GM23338 (cell line): ENCODE results near the gene DNAJB12. TPM values are rescaled to one million over a fixed set of nuclear protein-coding genes. Genes with fewer than 3 reads are reported as not detected.

Experiments
- ATAC-seq: fragments of 200-7000 bp; cut with Tn5 transposase; 3 replicates; pipeline ENCODE4 v1.9.1; 2020
- DNase-seq: peaks from one replicate; pipeline ENCODE4 v3.0.0-alpha.2; 2015; ENCODE audit warnings: low spot score
- H2AFZ ChIP-seq: fragments of 200-600 bp; sonication (generic); 2 replicates; pipeline ENCODE4 v1.8.0; 2016; ENCODE audit warnings: antibody characterized with exemption, mild to moderate bottlenecking, moderate library complexity
- H3F3A ChIP-seq: fragments of 200-600 bp; sonication (generic); replicated peaks from 2 replicates; pipeline ENCODE4 v1.8.0; 2017; ENCODE audit warnings: antibody characterized with exemption, mixed run types, low read depth
- H3K27ac ChIP-seq: fragments of 200-600 bp; sonication (generic); 2 replicates; pipeline ENCODE4 v1.6.1; 2016; ENCODE audit warnings: low read depth
- H3K27me3 ChIP-seq: fragments of 200-600 bp; sonication (generic); 2 replicates; pipeline ENCODE4 v1.8.0; 2016; ENCODE audit warnings: mild to moderate bottlenecking, mixed run types, moderate library complexity; ENCODE audit not compliant: insufficient read depth
- H3K36me3 ChIP-seq: fragments of 200-600 bp; sonication (generic); 2 replicates; pipeline ENCODE4 v1.8.0; 2016; ENCODE audit warnings: mild to moderate bottlenecking; ENCODE audit not compliant: insufficient read depth
- H3K4me1 ChIP-seq: fragments of 200-600 bp; sonication (generic); 2 replicates; pipeline ENCODE4 v1.8.0; 2016; ENCODE audit warnings: mild to moderate bottlenecking, moderate library complexity; ENCODE audit not compliant: insufficient read depth
- H3K4me2 ChIP-seq: fragments of 200-600 bp; sonication (generic); 2 replicates; pipeline ENCODE4 v1.7.1; 2017; ENCODE audit warnings: mixed run types
- H3K4me3 ChIP-seq: fragments of 200-600 bp; sonication (generic); 2 replicates; pipeline ENCODE4 v1.6.1; 2016; ENCODE audit warnings: mixed run types
- H3K79me2 ChIP-seq: fragments of 200-600 bp; sonication (generic); replicated peaks from 2 replicates; pipeline ENCODE4 v1.8.0; 2017; ENCODE audit warnings: mild to moderate bottlenecking; ENCODE audit not compliant: insufficient read depth
- H3K9me2 ChIP-seq: fragments of 200-600 bp; sonication (generic); 2 replicates; pipeline ENCODE4 v1.8.0; 2017; ENCODE audit not compliant: insufficient read depth
- H4K20me1 ChIP-seq: fragments of 200-600 bp; sonication (generic); replicated peaks from 2 replicates; pipeline ENCODE4 v1.8.0; 2017; ENCODE audit warnings: mild to moderate bottlenecking; ENCODE audit not compliant: insufficient read depth
- H3K27ac Mint-ChIP-seq: 2 replicates; pipeline ENCODE4 v1.8.0; 2020; ENCODE audit warnings: inconsistent platforms, mild to moderate bottlenecking, moderate library complexity, mixed read lengths
- H3K27me3 Mint-ChIP-seq: 3 replicates; pipeline ENCODE4 v1.8.0; 2022; ENCODE audit warnings: low read depth, mild to moderate bottlenecking, moderate library complexity, mixed read lengths, inconsistent platforms; ENCODE audit not compliant: insufficient read depth, poor library complexity
- H3K36me3 Mint-ChIP-seq: 3 replicates; pipeline ENCODE4 v1.8.0; 2021; ENCODE audit warnings: low read depth, mild to moderate bottlenecking, inconsistent platforms, moderate library complexity, mixed read lengths
- H3K4me1 Mint-ChIP-seq: 3 replicates; pipeline ENCODE4 v1.8.0; 2020; ENCODE audit warnings: mild to moderate bottlenecking, inconsistent platforms, mixed read lengths
- H3K4me3 Mint-ChIP-seq: 3 replicates; pipeline ENCODE4 v1.8.0; 2021; ENCODE audit warnings: moderate library complexity, mild to moderate bottlenecking, inconsistent platforms, mixed read lengths
- H3K9me3 Mint-ChIP-seq: 3 replicates; pipeline ENCODE4 v1.8.0; 2020; ENCODE audit warnings: moderate library complexity, mild to moderate bottlenecking, inconsistent platforms, mixed read lengths
- CREB1 ChIP-seq: fragments of 250-450 bp; sonication (Bioruptor Pico); IDR thresholded peaks from 2 replicates; pipeline ENCODE4 v1.5.0; 2020; ENCODE audit warnings: low read depth, mild to moderate bottlenecking, moderate library complexity
- CTCF ChIP-seq, 2 experiments: fragments of 200-600 bp in 1 of 2; sonication (generic) in 1 of 2; conservative IDR thresholded peaks; 2 replicates each; pipeline versions ENCODE4 v1.5.1 to v1.6.1; 2016 to 2017; ENCODE audit warnings: antibody characterized with exemption in 2 of 2, low read depth in 2 of 2, mild to moderate bottlenecking in 2 of 2, moderate library complexity in 1 of 2
- ETS1 ChIP-seq: IDR thresholded peaks from 2 replicates; pipeline ENCODE4 v1.6.1; 2016; ENCODE audit warnings: antibody characterized with exemption
- EZH2phosphoT487 ChIP-seq: fragments of 200-600 bp; sonication (generic); IDR thresholded peaks from one replicate; pipeline ENCODE4 v1.8.1; 2018; ENCODE audit warnings: antibody characterized with exemption; ENCODE audit not compliant: unreplicated experiment
- JUNB ChIP-seq: IDR thresholded peaks from one replicate; pipeline ENCODE4 v1.6.1; 2016; ENCODE audit warnings: antibody characterized with exemption; ENCODE audit not compliant: unreplicated experiment
- NANOG ChIP-seq: IDR thresholded peaks from 2 replicates; pipeline ENCODE4 v1.6.1; 2016; ENCODE audit warnings: antibody characterized with exemption, borderline replicate concordance
- POLR2AphosphoS5 ChIP-seq: IDR thresholded peaks from 2 replicates; pipeline ENCODE4 v1.6.1; 2016; ENCODE audit warnings: antibody characterized with exemption, low read depth
- REST ChIP-seq: IDR thresholded peaks from one replicate; pipeline ENCODE4 v1.6.1; 2018; ENCODE audit warnings: antibody characterized with exemption; ENCODE audit not compliant: unreplicated experiment
- ZNF114 ChIP-seq: fragments of 250-450 bp; sonication (Bioruptor Pico); IDR thresholded peaks from 2 replicates; pipeline ENCODE4 v1.5.0; 2020; ENCODE audit warnings: mild to moderate bottlenecking, moderate library complexity
- ZNF462 ChIP-seq: fragments of 250-450 bp; sonication (Bioruptor Pico); IDR thresholded peaks from 2 replicates; pipeline ENCODE4 v1.5.0; 2020; ENCODE audit warnings: mild to moderate bottlenecking, moderate library complexity
- polyA plus RNA-seq: library from polyadenylated mRNA; unstranded; fragments of >200 nt; fragmentation: Nextera tagmentation; extraction: Ambion mirVana; gene quantifications from 2 replicates; pipeline ENCODE4 v1.2.1, GENCODE V29; 2016
- total RNA-seq: library from RNA; depleted of rRNA; stranded (reverse); fragments of >200 nt; shearing (Covaris generic); gene quantifications from 2 replicates; pipeline ENCODE4 v1.2.3, GENCODE V29; 2014

Gene DNAJB12
- total and polyA plus RNA-seq, 2 experiments from 2014 or later = 12.8 to 16.0 TPM

- TF ChIP-seq REST (no peak), ETS1 (no peak), CTCF (conservative IDR thresholded peaks at IDR 0.05; ENCODE audit: low read depth in 2 of 2) (no peak), CREB1 (CRISPR knock-in tag) (no peak), ZNF114 (CRISPR knock-in tag) (no peak), NANOG (no peak), EZH2phosphoT487 (no peak), POLR2AphosphoS5 (no peak)
Measured at GRCh38 chr10:72310636-72311035, 44.1 kb downstream of the DNAJB12 start (continued).

- peaks cover 15% of the 10 kb centered on the region for H3K4me1 ChIP-seq
- peak overlapping the region; percentile 66 for H3K4me2 ChIP-seq
- peaks cover 22% of the 10 kb centered on the region for H3K4me1 Mint-ChIP-seq
- no peaks in the 10 kb centered on the region for H3F3A ChIP-seq
- TF ChIP-seq JUNB = no peak
- no peak for TF ChIP-seq POLR2AphosphoS5
- no peak for TF ChIP-seq ZNF462 (CRISPR knock-in tag)
- H3K27me3 Mint-ChIP-seq = peaks cover 14% of the 10 kb centered on the region
- H3K4me3 ChIP-seq = no peak overlapping the region
- no peaks in the 10 kb centered on the region for H3K9me2 ChIP-seq
- no peaks in the 10 kb centered on the region for H3K79me2 ChIP-seq
- no peak overlapping the region; the same call in 2 of the 3 replicates for H3K4me3 Mint-ChIP-seq
- no peaks in the 10 kb centered on the region for H3K36me3 ChIP-seq
- no peaks in the 10 kb centered on the region for H4K20me1 ChIP-seq
- H3K27ac ChIP-seq = peak overlapping the region; percentile 76; the same call in 1 of the 2 replicates
- H3K27me3 ChIP-seq = no peaks in the 10 kb centered on the region
- no peak overlapping the region; the same call in 1 of the 2 replicates for H3K27ac Mint-ChIP-seq
- no peaks in the 10 kb centered on the region for H3K9me3 Mint-ChIP-seq
- H3K36me3 Mint-ChIP-seq = no peaks in the 10 kb centered on the region; the same call in 2 of the 3 replicates
- ATAC-seq = peak; percentile 62
- peak; percentile 60 for DNase-seq
- H2AFZ ChIP-seq = peak overlapping the region; percentile 88
Measured at GRCh38 chr10:72310241-72310633, 44.5 kb downstream of the DNAJB12 start.
